HCT116 (cell line): ENCODE data around the gene CCDC8. TPM values are rescaled to one million over a fixed set of nuclear protein-coding genes. Genes with fewer than 3 reads are reported as not detected.

Source experiments
- ATAC-seq: fragments of 200-7000 bp; cut with Tn5 transposase; 2 replicates; pipeline ENCODE4 v1.9.1; 2020; ENCODE audit warnings: mild to moderate bottlenecking, moderate library complexity
- BruUV-seq: library from RNA; stranded (reverse); fragments of 400-500 nt; replicated peaks from 2 replicates; lab custom pipeline; 2021; lab: Mats Ljungman, UMichigan
- CTCF ChIA-PET: fragments of 300-600 bp; sonication (Branson Sonifier 250); formaldehyde crosslinking; loops from one replicate; lab custom pipeline; 2021; ENCODE audit warnings: antibody characterized with exemption; lab: Charles Lee
- POLR2A ChIA-PET: fragments of 300-600, 350-600 bp; sonication (Branson Sonifier 250); formaldehyde crosslinking; loops from one replicate; lab custom pipeline; 2021; ENCODE audit warnings: antibody characterized with exemption; lab: Charles Lee
- RAD21 ChIA-PET, 2 experiments: fragments of 300-600 bp; sonication (Branson Sonifier 250); formaldehyde crosslinking; loops; one replicate each; lab custom pipeline; 2023; ENCODE audit warnings: low total read pairs in 2 of 2; ENCODE audit not compliant: uncharacterized antibody in 2 of 2, unreplicated experiment in 2 of 2, low non-redundant PET in 1 of 2; lab: Charles Lee
- DNase-seq: peaks from one replicate; pipeline ENCODE4 v3.0.0-alpha.2; 2010; ENCODE audit warnings: low read depth, low spot score
- H2AFZ ChIP-seq: fragments of 200-600 bp; shearing (Covaris generic), sonication (generic); 2 replicates; pipeline ENCODE4 v1.6.1; 2017; ENCODE audit warnings: low read depth, mixed run types, mixed read lengths, antibody characterized with exemption, low read length; ENCODE audit not compliant: poor library complexity, severe bottlenecking
- H3K27ac ChIP-seq: 2 replicates; pipeline ENCODE4 v1.5.1; 2012; ENCODE audit warnings: low read depth, low read length
- H3K27me3 ChIP-seq: fragments of 200-600 bp; sonication (generic); 2 replicates; pipeline ENCODE4 v1.6.1; 2016; ENCODE audit warnings: mixed run types, low read length, mixed read lengths; ENCODE audit not compliant: insufficient read depth
- H3K36me3 ChIP-seq, 2 experiments: fragments of 200-500 bp in 1 of 2; fragments of 200-600 bp in 1 of 2; sonication (Bioruptor generic) in 1 of 2; sonication (generic) in 1 of 2; 2 replicates each; pipeline versions ENCODE4 v1.5.1 to v1.6.1; 2014 to 2016; ENCODE audit warnings: low read length in 2 of 2, inconsistent platforms in 1 of 2, mixed read lengths in 1 of 2, mixed run types in 1 of 2; ENCODE audit not compliant: insufficient read depth in 2 of 2, control insufficient read depth in 1 of 2
- H3K4me1 ChIP-seq, 2 experiments: fragments of 200-600 bp in 1 of 2; sonication (generic) in 1 of 2; 2 replicates each; pipeline versions ENCODE4 v1.5.1 to v1.6.1; 2012 to 2017; ENCODE audit warnings: low read length in 2 of 2, inconsistent platforms in 1 of 2, mild to moderate bottlenecking in 1 of 2, mixed read lengths in 1 of 2, mixed run types in 1 of 2, moderate library complexity in 1 of 2; ENCODE audit not compliant: insufficient read depth in 2 of 2, control insufficient read depth in 1 of 2
- H3K4me2 ChIP-seq: fragments of 200-600 bp; sonication (generic); 2 replicates; pipeline ENCODE4 v1.6.1; 2017; ENCODE audit warnings: mixed run types, low read length, mixed read lengths
- H3K4me3 ChIP-seq, 2 experiments: fragments of 200-600 bp in 1 of 2; sonication (generic) in 1 of 2; replicated peaks in 1 of 2; 2 replicates each; pipeline ENCODE4 v1.5.1; 2011 to 2016; ENCODE audit warnings: low read length in 2 of 2, control low read depth in 1 of 2, low read depth in 1 of 2, mild to moderate bottlenecking in 1 of 2, mixed read lengths in 1 of 2, mixed run types in 1 of 2
- H3K79me2 ChIP-seq: fragments of 200-600 bp; sonication (generic); 2 replicates; pipeline ENCODE4 v1.6.1; 2017; ENCODE audit warnings: mild to moderate bottlenecking, mixed run types, low read length, moderate library complexity, mixed read lengths; ENCODE audit not compliant: insufficient read depth
- H3K9ac ChIP-seq: fragments of 200-600 bp; sonication (generic); 2 replicates; pipeline ENCODE4 v1.6.1; 2016; ENCODE audit warnings: low read length, mixed read lengths
- H3K9me2 ChIP-seq: fragments of 200-600 bp; sonication (generic), shearing (Covaris generic); 2 replicates; pipeline ENCODE4 v1.6.1; 2017; ENCODE audit warnings: mixed run types, mild to moderate bottlenecking, moderate library complexity; ENCODE audit not compliant: insufficient read depth
- H3K9me3 ChIP-seq, 2 experiments: fragments of 200-500 bp in 1 of 2; fragments of 200-600 bp in 1 of 2; sonication (Bioruptor generic) in 1 of 2; sonication (generic) in 1 of 2; 2 replicates each; pipeline ENCODE4 v1.6.1; 2014 to 2017; ENCODE audit warnings: low read length in 2 of 2, mixed read lengths in 2 of 2, inconsistent platforms in 1 of 2, low read depth in 1 of 2, mild to moderate bottlenecking in 1 of 2, mixed run types in 1 of 2, moderate library complexity in 1 of 2; ENCODE audit not compliant: control insufficient read depth in 1 of 2, insufficient read depth in 1 of 2
- H4K20me1 ChIP-seq: fragments of 200-600 bp; sonication (generic), shearing (Covaris generic); 2 replicates; pipeline ENCODE4 v1.6.1; 2017; ENCODE audit warnings: mixed run types, mild to moderate bottlenecking, moderate library complexity; ENCODE audit not compliant: insufficient read depth
- CEBPB ChIP-seq: IDR thresholded peaks from 2 replicates; pipeline ENCODE4 v1.6.1; 2012; ENCODE audit warnings: low read depth
- EZH2phosphoT487 ChIP-seq: fragments of 200-600 bp; IDR thresholded peaks from 2 replicates; pipeline ENCODE4 v1.6.1; 2018; ENCODE audit warnings: antibody characterized with exemption, borderline replicate concordance
- FOSL1 ChIP-seq: IDR thresholded peaks from 2 replicates; pipeline ENCODE4 v1.6.1; 2012; ENCODE audit warnings: low read depth
- JUND ChIP-seq: IDR thresholded peaks from 2 replicates; pipeline ENCODE4 v1.6.1; 2012
- SIN3A ChIP-seq: IDR thresholded peaks from 2 replicates; pipeline ENCODE4 v1.6.1; 2012; ENCODE audit warnings: low read depth
- SP1 ChIP-seq: IDR thresholded peaks from 2 replicates; pipeline ENCODE4 v1.6.1; 2012; ENCODE audit warnings: low read depth
- SRF ChIP-seq: IDR thresholded peaks from 2 replicates; pipeline ENCODE4 v1.6.1; 2012; ENCODE audit warnings: low read depth
- TCF7L2 ChIP-seq: IDR thresholded peaks from 2 replicates; pipeline ENCODE4 v1.7.0; 2011; ENCODE audit warnings: borderline replicate concordance, inconsistent platforms; ENCODE audit not compliant: insufficient read depth, insufficient read length; ENCODE audit errors: extremely low read depth
- YY1 ChIP-seq: IDR thresholded peaks from 2 replicates; pipeline ENCODE4 v1.6.1; 2011; ENCODE audit warnings: low read length, low read depth, moderate library complexity, mild to moderate bottlenecking; ENCODE audit not compliant: insufficient replicate concordance; ENCODE audit errors: extremely low read depth
- ZFX ChIP-seq: fragments of 450-650 bp; IDR thresholded peaks from 2 replicates; pipeline ENCODE4 v1.6.1; 2017
- ZNF274 ChIP-seq: fragments of 200-500 bp; sonication (Bioruptor generic); IDR thresholded peaks from 2 replicates; pipeline ENCODE4 v1.6.1; 2014; ENCODE audit warnings: mild to moderate bottlenecking, low read depth, low read length, inconsistent platforms
- intact Hi-C: fragments of 100-400 bp; cut with micrococcal nuclease; formaldehyde crosslinking; loops from 2 replicates; pipeline ENCODE4 v1.10.0; 2022
- total RNA-seq: library from RNA; stranded (reverse); gene quantifications from one replicate; pipeline ENCODE4 v1.2.1, GENCODE V29; 2021; ENCODE audit not compliant: unreplicated experiment
- TF ChIP-seq, protein P1 (sequence below): IDR thresholded peaks from 2 replicates; pipeline ENCODE4 v1.6.1; 2012; ENCODE audit warnings: low read depth
- TF ChIP-seq, protein P2 (sequence below): IDR thresholded peaks from 2 replicates; pipeline ENCODE4 v1.6.1; 2012

CCDC8 gene
- total RNA-seq, 1 experiment from 2014 or later: 0.10 TPM

DNA sequence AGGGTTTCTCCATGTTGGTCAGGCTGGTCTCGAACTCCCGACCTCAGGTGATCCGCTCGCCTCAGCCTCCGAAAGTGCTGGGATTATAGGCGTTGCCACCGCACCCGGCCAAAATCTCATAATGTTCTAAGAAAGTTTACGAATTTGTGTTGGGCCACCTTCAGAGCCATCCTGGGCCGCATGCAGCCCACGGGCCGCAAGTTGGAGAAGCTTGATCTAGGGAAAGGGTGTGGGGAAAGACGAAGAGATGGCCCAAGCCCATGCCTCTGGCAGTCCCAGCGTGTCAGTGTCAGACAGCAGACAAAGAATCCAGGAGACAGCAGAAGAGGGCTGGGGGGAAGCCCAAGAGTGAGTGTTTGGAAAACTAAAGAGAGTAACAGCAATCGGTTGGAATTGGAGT, 32.7 kb upstream of the CCDC8 start:
- Histone ChIP-seq H3K36me3 (no peaks in the 10 kb centered on the region), H3K4me3 (no peak overlapping the region), H3K4me1 (peaks cover 3 to 6% of the 10 kb centered on the region in 2 experiments; a peak in 3 of 4 replicates), H3K4me2 (no peak overlapping the region), H3K79me2 (no peaks in the 10 kb centered on the region), H3K9me3 (no peaks in the 10 kb centered on the region), H3K27me3 (no peaks in the 10 kb centered on the region), H3K9ac (no peak overlapping the region), H4K20me1 (no peaks in the 10 kb centered on the region), H3K27ac (no peak overlapping the region), H3K9me2 (no peaks in the 10 kb centered on the region), H2AFZ (no peak overlapping the region)
- CTCF ChIA-PET: no interaction called here
- RAD21 ChIA-PET: no interaction called here
- DNase-seq (no peak), ATAC-seq (no peak)
- POLR2A ChIA-PET: no interaction called here
- intact Hi-C loops: no loop called here
- no TSS peak for BruUV-seq
- TF ChIP-seq FOSL1 (no peak), ZFX (no peak), EZH2phosphoT487 (no peak), ZNF274 (no peak), TCF7L2 (no peak), JUND (no peak), YY1 (no peak), CEBPB (no peak), SIN3A (no peak), SRF (no peak), SP1 (no peak)
- TF ChIP-seq, protein P1, sequence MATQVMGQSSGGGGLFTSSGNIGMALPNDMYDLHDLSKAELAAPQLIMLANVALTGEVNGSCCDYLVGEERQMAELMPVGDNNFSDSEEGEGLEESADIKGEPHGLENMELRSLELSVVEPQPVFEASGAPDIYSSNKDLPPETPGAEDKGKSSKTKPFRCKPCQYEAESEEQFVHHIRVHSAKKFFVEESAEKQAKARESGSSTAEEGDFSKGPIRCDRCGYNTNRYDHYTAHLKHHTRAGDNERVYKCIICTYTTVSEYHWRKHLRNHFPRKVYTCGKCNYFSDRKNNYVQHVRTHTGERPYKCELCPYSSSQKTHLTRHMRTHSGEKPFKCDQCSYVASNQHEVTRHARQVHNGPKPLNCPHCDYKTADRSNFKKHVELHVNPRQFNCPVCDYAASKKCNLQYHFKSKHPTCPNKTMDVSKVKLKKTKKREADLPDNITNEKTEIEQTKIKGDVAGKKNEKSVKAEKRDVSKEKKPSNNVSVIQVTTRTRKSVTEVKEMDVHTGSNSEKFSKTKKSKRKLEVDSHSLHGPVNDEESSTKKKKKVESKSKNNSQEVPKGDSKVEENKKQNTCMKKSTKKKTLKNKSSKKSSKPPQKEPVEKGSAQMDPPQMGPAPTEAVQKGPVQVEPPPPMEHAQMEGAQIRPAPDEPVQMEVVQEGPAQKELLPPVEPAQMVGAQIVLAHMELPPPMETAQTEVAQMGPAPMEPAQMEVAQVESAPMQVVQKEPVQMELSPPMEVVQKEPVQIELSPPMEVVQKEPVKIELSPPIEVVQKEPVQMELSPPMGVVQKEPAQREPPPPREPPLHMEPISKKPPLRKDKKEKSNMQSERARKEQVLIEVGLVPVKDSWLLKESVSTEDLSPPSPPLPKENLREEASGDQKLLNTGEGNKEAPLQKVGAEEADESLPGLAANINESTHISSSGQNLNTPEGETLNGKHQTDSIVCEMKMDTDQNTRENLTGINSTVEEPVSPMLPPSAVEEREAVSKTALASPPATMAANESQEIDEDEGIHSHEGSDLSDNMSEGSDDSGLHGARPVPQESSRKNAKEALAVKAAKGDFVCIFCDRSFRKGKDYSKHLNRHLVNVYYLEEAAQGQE: no peak
- TF ChIP-seq, protein P2, sequence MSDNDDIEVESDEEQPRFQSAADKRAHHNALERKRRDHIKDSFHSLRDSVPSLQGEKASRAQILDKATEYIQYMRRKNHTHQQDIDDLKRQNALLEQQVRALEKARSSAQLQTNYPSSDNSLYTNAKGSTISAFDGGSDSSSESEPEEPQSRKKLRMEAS: no peak
